CD4-positive, alpha-beta T cell treated with Interleukin-17A for 1 hour (primary cell): ENCODE data around the gene HESX1.
A peak's percentile ranks its signal among the peaks of the same experiment; 100 is the strongest.

Source experiments
- DNase-seq: peaks from one replicate; pipeline ENCODE4 v3.0.0-alpha.2; 2020

HESX1 gene

DNA sequence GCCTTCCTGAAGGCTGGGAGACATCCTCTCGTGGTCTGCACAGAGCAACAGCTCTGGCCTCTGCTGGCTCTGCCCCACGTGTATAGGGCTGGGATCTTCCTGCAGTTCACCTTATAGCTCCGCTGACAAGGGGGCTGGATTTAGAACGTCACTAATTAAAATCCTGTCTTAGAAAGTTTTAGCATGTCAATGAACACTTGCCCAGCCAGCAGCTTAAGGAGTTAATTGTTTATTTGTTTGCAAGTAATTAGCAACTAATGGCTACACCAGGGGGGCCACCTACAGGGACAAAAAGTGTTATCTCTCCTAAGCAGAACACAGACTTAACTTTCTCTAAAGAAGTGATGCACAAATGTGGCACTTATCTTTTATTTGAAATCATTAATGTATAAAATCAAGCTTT, at the start of gene HESX1:
Gene HESX1 (minus strand): TSS at position 84 of the 403 bp plus-strand sequence. CDS start 60 bp downstream, at position 24.
- DNase-seq: no peak

DNA sequence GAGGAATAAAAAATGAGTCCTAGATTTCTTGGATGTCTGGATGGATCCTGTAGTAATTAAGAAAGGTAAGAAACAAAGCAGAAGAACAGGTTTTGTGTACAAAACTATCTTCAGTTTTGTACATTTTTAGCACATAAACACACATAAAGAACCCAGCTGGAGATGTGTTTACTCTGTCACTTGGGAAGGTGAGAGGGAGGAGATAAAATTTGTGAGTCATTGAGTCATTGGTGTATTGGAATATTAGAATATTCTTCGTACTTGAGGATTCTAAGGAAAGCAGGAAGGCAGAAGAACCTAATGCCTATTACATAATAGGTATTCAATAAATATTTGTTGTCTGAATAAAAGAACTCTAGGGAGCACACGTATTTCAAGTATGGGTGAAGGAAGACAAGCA, 45.2 kb upstream of the HESX1 start:
- DNase-seq: no peak

DNA sequence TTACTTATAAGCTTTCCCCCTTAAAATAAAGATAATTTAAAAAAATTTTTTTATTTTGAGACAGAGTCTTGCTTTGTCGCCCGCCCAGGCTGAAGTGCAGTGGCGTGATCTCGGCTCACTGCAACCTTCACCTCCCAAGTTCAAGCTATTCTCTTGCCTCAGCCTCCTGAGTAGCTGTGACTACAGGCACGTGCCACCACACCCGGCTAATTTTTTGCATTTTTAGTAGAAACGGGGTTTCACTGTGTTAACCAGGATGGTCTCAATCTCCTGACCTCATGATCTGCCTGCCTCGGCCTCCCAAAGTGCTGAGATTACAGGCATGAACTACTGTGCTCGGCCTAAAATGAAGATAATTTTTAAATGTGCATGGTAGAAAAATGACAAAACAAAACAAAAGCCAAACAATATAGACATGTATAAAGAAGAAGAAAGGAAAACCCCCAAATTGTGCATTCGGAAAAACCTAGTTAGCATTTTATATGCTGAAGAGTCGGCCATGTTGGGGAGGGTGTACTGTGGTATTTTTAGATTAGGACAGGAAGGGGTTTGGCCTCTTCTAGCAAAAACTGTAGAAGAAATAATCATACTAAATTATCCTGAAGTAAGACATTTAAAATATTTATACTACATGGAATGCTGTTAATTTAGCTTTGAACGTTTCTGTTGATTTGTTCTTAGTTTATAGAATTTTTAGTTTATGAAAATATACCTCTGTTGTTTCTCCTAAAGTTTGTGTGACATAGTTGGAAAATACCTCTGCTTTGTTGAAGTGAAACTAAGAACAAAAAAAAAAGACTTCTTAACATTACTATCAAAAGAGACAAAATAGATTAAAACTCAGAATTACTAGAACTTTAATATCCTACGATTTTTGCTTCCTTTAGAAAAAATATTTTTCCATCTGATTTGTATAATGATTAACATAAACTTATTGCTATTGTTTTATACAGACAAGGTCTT, 35.1 kb upstream of the HESX1 start:
- DNase-seq: no peak

DNA sequence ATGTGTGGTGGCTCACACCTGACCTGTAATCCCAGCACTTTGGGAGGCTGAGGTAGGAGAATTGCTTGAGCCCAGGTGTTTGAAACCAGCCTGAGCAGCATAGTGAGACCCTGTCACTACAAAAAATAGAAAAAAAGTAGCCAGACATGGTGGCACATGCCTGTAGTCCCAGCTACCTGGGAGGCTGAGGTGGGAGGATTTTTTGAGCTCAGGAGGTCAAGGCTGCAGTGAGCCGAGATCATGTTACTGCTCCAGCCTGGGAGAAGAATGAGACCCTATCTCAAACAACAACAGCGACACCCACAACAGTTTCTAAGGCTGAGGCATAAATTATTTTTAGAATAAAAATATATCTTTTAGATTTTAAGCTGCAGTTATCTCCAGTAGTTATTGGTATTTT, 34.0 kb upstream of the HESX1 start:
- DNase-seq: no peak

DNA sequence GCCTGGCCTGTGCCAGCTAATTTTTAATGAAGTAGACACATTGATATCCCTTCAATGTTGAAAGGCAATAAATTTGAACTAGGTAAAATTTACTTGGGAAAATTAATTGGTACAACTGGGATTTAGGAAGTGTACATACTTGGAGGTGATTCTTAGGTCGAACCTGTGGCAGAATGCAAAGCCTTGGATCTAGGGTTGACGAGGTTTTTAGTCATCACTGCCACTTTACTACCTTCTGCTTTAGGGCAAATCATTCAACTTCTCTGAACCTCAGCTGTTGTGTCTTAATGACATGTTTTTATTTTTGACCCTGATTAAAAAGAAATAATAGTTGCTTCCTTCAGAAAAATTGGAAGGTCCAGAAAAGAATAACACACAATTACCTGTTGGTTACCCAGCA, 30.2 kb upstream of the HESX1 start:
- no peak for DNase-seq

DNA sequence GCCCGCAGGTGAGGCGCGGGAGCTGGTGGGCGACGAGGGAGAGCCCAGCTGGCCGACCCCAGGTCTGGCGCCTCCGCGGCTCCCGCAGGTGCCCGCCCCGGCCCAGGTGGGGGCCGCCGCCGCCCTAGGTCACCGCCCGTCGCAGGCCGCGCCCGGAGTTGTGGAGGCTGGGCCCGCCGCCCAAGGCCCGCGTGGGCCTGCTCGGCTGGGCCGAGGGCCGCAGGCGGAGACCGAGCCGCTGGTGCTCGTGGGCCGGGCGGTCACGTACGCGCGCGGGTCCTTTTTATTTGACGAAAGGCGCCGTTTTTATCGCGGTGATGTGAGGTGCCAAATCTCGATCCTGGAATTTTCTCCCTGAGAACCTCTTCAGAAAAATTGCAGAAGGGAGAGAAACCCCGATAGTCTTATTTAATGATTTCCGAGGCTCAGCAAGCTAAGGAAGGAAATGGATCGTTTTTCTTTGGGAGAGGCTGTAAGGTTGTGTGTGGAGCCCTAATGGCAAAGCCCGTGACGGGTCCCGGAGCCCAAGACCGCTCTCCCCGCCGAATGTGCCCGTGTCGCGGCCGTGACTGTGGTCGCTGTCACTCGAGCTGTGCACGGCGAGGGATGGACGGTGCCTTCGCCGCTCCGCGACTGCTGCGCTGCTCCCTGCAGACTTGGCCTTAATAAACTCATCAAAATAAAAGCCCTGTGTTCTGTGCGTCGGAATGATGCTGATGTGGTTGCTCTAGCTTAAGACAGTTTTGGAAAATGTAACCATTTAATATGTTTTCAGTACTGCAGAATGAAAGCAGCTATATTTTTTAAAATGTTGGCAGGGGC, 28.4 kb upstream of the HESX1 start:
- peak; percentile 40 for DNase-seq

DNA sequence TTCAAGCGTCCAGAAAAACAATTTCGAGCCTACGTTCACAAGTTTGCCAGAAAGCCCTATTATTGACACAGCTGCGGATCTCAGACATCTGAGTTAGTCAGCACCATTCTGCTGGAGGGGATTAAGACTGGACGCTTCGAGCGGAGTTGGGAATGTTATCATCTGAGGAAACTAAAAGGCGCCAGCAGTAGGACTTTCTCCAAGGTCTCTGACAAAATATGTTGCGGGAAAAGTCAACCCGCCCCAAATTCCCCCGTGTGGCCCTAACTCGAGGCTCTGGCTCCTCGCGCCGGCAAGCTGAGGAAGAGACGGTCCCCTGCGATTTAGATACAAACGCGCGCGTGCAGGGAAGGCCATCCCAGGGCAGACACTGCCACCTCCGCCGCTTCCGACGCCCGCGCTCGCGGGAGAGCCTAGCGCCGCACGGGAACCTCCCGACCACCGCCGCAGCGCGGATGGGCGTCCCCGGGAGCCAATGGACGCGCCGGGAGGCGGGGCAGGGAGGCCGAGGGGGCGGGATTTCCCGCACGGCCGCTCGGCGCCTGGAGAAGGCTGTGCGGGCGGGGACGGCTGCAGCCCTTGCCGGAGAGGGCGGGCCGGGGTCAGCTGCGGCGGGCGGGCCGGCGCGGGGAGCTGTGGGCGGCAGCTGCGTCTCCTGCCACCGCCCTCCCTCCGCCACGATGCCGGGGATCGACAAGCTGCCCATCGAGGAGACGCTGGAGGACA, 27.6 kb upstream of the HESX1 start, which contains the start of gene APPL1:
Gene APPL1 (plus strand): TSS at position 526 of the 726 bp plus-strand sequence. CDS start 155 bp downstream, at position 681.
- DNase-seq: peak; percentile 88

DNA sequence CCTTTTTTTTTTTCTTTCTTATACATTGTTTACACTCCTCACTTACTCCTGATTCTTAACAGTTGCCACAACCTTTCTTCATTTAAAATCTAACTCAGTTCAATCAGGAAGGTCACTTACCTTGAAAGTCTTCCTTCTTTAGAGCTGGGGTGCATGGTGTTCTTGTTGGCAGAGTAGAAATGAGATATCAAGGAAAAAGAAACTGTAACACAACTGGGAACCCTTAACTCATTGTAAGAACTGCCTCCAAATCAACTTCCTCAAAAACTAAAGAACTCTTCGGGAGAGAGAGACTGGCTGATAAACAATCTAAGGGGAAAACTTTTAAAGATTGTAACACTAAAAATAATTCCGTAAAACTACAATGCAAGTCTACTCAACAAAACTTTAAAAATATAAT, 26.4 kb upstream of the HESX1 start:
- no peak for DNase-seq

DNA sequence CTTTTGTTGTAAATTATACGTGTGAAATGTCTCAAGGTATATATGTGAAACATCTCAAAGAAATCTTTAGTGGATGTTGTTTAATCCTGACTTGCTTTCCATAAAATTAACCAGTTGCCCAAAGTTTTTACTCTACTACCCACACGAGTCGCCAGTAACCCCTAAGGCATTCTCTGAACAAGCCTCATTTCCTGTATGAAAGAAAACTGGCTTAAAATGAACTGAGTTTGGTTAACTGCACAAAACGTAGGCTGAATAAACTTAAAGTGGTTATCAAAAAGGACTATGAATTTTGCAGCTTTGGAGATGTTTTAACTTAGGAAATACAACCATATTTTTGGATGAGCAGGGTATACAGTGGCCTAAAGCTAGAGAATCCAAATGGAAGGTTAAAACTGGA, 25.1 kb upstream of the HESX1 start:
- no peak for DNase-seq

DNA sequence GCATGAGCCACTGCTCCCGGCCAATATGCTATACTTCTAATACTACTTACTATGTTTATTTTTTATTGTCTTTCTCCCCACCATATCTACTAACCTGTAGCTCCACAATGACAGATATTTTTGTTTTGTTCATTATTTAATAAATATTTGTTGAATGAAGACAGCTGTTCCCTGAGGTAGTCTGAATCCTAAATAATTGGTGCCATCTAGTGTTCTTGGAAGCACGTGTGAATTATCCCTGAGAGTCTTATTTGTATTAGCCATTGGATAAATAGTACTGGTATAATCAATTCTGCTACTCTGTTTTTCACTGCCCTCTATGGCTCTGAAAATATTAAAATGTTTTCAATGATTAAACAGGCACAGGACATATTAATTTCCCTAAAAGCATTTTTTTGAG, 22.1 kb upstream of the HESX1 start:
- no peak for DNase-seq

DNA sequence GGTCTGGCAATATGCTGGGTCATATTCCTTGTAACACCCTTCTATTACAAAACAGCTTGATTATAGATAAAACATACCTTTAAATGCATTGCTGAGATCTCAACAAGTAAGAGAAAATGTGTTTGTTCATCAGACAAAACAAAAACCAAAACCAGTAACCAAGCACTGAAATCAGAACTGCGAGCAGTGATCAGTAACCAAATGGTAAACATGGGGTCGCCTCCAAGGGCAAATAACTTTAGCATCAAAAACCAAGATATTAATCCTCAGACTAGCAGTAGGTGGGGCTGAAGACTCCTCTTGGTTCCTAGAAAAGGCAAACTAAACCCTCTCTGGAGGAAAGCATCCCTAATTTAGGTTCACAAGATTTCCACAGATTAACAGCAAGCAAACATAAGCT, 6.6 kb upstream of the HESX1 start:
- no peak for DNase-seq

DNA sequence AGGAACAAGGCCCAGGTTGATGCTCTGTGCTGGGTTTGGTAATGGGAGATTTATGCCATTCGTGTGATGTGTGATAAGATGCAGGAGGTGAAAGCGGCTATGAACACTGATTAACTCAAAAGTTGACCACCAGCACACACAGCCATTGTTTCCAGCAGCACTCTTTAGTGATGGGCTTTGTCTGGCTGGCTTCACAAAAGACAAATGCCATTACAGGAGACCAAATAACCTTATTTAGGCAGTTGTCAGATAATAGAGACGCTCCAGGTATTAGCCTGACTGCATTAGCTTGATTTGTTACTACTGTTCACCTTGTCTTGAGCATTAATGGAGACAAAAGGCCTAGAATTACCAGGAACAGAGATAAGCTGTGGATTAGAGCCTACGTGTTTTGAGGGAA, 5.1 kb downstream of the HESX1 start:
- no peak for DNase-seq

DNA sequence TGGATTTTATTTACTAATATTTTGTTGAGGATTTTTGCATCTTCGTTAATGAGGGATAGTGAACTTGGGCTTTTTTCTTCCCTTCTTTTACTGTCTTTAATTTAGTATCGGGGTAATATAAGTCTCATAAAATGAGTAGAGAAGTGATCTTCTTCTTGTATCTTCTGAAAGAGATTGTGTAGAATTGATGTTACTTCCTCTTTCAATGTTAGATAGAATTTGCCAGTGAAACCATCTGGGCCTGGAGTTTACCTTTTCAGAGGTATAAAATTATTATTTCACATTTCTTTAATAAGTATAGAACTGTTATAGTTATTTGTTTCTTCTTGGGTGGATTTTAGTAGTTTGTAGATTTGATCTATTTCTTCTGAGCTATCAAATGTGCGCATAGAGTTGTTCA, 7.8 kb downstream of the HESX1 start:
- DNase-seq: no peak

DNA sequence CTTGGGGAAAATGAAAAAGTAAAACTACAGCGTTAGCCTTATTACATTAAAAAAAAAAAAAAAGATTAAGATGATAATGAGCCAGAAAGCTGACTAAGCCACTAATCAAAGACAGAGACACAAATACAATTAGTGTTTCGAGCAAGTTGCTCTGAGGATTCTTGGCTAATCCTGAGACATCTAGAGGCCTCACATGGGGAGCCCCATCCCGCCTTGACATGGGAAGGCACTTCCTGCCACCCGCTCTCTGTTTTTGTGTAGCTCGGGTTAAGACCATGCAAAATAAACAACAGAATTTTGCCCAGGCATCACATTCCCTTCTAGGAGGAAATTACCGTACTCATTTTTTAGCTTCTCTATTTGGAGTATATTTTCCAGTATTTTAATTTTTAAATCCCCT, 15.3 kb downstream of the HESX1 start:
- no peak for DNase-seq

DNA sequence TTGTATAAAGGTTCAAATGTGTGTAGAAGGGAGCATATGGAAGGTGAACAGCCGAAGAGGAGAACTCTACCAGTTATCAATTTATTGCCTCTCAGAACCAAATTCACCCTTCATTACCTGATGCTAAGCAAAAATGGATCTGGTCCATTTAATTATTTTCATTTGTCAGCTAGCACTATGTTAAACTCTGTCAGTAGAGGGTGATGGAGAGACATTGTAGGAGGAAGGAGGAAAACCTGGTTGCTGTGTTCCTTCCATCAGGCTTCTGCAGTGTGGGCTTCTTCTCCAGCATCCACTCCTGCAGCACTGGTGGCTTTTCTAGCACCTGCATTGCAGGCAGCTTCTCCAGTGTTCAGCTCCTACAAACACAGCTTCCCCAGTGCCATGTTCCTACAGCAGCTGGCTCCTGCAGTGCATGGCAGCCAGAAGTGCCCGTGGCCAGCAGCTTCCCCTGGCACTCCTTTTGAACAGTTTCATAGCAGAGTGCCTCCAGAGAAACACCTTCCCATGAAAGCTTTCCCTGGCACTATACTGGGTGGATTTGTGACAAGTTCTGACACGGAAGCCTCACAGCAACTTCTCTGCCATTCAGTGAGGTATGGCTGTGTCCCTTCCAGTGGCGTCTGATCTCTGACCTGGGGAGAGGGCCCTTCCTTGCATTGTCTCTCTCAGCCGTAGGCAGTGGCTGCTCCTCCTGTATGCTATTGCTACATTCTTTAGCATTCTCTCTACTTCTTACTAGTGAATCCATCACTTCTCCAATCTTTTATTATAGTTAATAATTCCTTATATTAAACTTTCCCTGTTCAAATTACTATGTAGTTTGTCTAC, 20.0 kb downstream of the HESX1 start:
- DNase-seq: no peak

DNA sequence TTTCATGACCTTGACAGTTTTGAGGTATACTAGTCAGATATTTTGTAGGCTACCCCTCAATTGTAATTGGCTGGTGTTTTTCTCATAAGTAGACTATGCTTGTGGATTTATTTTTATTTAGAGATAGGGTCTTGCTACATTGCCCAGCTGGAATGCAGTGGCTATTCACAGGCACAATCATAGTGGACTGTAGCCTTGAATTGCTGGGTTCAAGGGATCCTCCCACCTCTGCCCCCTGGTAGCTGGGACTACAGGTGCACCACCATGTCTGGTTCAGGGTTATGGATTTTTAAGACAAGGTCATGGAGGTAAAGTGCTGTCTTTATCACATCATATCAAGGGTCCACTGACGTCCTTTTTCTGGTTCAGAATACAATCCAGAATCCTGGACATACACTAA, 23.7 kb downstream of the HESX1 start:
- no peak for DNase-seq

DNA sequence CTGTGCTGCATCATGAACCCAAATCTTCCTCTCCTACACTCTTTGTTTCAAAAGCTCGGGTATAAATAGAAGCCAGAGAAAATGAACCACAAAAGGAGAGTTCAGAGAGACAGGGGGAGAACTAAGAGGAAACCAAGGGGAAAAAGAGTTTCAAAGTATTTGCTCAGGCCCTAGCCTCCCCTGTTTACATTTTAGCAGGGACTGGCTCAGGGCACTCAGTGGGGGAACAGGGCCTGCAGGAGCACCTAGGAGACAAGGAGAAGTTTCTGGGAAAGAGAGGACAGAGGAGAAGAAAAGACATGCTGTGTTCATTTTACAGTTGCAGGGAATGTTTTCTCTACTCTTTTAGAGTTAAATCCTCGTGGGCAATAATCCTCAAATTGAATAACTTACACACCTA, 26.1 kb downstream of the HESX1 start:
- DNase-seq: no peak

DNA sequence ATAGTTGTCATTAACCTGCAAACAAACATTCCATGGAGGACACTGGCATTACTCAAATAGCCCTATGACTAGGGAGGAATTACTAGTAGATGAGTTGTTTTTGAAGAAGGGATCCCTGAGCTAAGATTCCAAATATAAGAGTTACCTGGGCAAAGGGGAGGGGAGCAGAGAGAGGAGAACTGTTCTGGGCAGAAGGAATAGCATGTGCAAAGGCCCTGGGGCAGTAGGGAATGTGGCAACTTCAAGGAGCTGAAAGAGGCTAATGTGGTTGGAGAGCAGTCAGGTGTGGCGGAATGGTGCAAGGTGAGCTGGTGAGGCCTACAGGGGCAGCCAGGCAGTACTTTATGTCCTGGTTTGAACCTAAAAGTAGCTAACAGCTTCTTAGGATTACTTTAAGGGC, 28.8 kb downstream of the HESX1 start:
- DNase-seq: no peak

DNA sequence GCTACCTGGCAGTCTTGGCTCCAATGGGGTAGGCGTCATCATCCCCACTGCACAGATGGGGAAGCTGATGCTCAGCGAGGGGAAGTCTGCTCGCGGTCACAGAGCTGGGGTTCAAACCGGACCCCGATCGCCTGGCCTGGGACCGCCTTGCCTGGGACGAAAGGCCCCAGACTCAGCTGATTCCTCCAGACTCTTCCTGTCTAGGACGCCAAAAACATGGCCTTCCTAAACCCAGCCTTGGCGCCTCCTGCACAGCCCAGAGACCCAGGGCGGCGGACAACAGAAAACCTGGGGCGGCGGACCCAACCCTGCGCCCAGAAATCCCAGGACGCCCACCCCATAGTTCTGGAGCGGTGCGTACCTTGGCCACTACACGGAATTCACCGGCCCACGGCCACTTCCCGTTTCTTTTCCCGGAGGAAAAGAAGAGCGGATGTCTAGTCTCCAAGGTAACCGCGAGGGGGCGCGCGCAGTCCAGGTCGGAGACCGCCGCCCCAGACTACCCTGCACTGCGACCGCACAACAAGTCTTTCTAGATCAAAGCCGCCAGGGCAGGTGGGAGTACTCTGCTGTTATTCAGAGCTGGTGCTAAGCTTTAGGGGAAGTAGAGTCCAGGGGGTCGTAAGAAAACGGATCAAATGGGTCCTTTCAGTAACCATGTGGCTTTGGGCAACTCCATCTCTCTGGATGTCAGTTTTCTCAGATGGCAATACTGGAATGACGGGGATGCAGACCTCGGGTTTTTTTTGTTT, 29.7 kb downstream of the HESX1 start:
- peak; percentile 47 for DNase-seq

DNA sequence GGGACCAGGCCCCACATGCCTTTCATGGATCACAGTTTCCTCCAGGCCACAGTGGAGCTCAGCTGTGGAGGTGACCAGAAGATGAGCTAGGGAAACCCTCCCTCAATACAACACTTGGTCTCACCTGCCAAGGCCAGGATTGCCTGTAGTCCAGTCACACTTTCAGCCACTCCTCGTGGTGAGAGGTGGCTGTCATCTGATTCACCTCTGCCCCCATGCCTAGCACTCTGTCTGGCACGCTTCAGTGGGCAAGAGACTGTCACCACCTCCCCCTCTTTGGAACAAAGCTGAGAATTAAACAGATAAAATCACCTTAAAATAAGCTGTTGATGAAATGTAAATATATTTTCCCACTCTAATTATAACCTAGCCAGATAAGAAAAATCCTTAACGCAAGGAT, 30.7 kb downstream of the HESX1 start:
- no peak for DNase-seq

DNA sequence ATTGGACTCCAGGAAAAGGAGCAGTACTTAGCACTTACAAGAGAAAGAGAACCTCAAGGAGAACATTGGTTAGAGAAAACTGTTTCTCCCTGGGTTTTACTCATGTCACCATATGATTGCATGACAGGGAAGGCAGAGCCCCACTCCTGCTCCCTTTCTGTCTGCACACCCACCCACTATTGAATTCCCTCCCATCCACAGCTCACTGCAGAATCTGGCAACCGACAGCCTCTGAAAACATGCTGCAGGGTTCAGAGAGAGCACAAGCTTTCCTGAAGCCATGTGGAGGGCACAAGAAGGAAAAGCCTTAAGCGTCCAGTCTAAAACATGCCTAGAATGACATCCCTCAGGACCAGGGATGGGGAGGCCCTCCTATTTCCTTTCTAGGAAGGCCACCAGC, 31.6 kb downstream of the HESX1 start:
- no peak for DNase-seq

DNA sequence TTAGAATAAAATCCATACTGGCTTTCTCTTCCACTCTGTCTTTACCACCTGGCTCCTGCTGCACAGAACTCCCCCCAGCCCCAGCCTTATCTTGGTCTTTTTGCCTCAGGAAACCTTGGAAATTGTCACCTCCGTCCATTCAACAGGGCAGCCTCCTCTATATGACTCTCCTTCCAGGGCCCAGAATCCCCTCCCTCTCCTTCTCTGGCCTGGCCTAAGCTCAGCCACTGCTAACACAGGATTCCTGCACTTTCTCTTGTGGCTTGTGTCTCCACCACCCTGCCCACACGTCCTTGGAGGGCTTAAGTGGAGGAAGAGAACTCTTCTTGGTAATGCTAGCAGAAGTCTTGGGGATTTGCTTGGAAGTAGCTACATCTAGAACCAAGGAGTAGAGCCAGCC, 33.1 kb downstream of the HESX1 start:
- DNase-seq: no peak
